SKM-1 (cell line): ENCODE data around the gene DSTYK.
"Not testable (repeated sequence)": the region's sequence is repeated elsewhere in the genome, so short reads cannot be mapped to it uniquely, and the experiment has no call there.

Experiments used
- DNase-seq: peaks from one replicate; lab custom pipeline; 2025; ENCODE audit not compliant: unreplicated experiment; lab: John Stamatoyannopoulos, UW

The DSTYK gene

GRCh38 chr1:205180331-205180730 lies 31.2 kb downstream of the DSTYK start:
- not testable (repeated sequence) for DNase-seq

GRCh38 chr1:205179842-205180241 lies 31.7 kb downstream of the DSTYK start:
- DNase-seq, result no peak

GRCh38 chr1:205172729-205173366 lies 38.7 kb downstream of the DSTYK start:
- DNase-seq, result no peak

- DNase-seq, result no peak
Observed at GRCh38 chr1:205171369-205171768, 40.1 kb downstream of the DSTYK start.

- DNase-seq, result no peak
Observed at GRCh38 chr1:205170532-205171269, 40.8 kb downstream of the DSTYK start.

- no peak for DNase-seq
Observed at GRCh38 chr1:205169248-205169647, 42.3 kb downstream of the DSTYK start.

GRCh38 chr1:205168291-205168690 lies 43.2 kb downstream of the DSTYK start:
- no peak for DNase-seq

GRCh38 chr1:205162301-205162700 lies 49.2 kb downstream of the DSTYK start:
- no peak for DNase-seq

GRCh38 chr1:205161076-205161475 lies 50.4 kb downstream of the DSTYK start:
- no peak for DNase-seq

- DNase-seq, result no peak
Observed at GRCh38 chr1:205158048-205158616, 53.4 kb downstream of the DSTYK start.

GRCh38 chr1:205155665-205156377 lies 55.7 kb downstream of the DSTYK start:
- not testable (repeated sequence) for DNase-seq

- DNase-seq, result no peak
Observed at GRCh38 chr1:205152505-205152904, 59.0 kb downstream of the DSTYK start.

GRCh38 chr1:205150651-205151428 lies 60.7 kb downstream of the DSTYK start:
- DNase-seq, result no peak

GRCh38 chr1:205147191-205147835 lies 64.2 kb downstream of the DSTYK start:
- no peak for DNase-seq

- no peak for DNase-seq
Observed at GRCh38 chr1:205144751-205145150, 66.8 kb downstream of the DSTYK start.

GRCh38 chr1:205144046-205144720 lies 67.3 kb downstream of the DSTYK start:
- DNase-seq, result no peak

- DNase-seq, result no peak
Observed at GRCh38 chr1:205142102-205142469, 69.4 kb downstream of the DSTYK start.

GRCh38 chr1:205141236-205142101 lies 70.0 kb downstream of the DSTYK start:
- DNase-seq, result peak; percentile 67

GRCh38 chr1:205140113-205140512 lies 71.4 kb downstream of the DSTYK start:
- no peak for DNase-seq
